GM19099 (cell line): ENCODE results near the gene C1orf116.

Experiments
- POLR2A ChIP-seq: IDR thresholded peaks from 3 replicates; pipeline ENCODE4 v1.6.1; 2011; ENCODE audit warnings: low read depth; ENCODE audit not compliant: insufficient read length; ENCODE audit errors: extremely low read depth

C1orf116 gene

DNA sequence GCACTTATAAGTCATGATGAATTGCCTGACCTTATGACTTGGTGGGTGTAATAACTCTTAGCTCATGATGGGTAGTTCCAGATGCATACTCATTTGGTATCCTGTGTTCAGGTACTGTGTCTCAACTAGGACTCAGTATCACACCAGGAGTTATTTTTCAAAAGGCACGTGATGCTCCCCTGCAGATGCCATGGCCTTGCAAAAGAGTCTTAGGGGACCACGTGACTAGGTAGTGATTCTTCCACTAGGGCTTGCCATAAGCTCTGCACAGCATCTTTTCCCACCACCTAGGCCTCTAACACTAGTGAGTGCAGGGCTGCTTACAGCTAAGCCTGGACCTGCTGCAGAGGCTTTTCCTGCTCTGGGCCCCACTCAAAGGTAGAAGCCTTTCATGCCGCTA is 58.4 kb downstream of the C1orf116 start:
- TF ChIP-seq POLR2A = no peak

GRCh38 chr1:206972728-206973127 is 59.8 kb downstream of the C1orf116 start:
- TF ChIP-seq POLR2A = no peak

DNA sequence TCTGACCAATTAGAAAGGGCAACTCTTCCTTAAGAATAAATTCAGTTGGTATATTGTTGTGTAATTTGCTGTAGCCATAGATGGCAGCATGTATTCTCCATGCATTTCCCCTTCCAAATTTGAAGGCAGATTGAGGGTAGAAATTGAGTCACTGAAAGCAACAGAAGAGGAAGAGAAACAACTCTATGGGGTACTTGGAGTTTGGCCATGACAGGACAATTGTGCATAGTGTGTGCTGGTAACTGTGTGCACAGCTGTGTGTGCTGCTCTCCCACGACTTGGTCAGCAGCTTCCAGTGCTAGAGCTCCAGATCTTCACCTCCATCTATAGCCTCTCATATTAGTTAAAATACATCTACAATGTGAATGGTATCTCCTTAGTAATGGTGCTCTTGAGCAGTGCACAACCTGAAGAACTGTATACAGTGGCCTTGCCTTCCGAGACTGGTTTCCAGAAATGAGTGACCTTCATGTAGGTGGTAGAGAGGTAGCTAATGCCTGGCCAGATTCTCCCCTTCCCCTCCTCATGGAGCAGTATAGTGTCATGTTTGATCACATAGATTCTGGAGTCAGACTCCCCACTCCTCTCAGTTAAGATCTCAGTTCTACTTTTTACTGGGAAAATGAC is 61.4 kb downstream of the C1orf116 start:
- no peak for TF ChIP-seq POLR2A

- no peak for TF ChIP-seq POLR2A
Observed at GRCh38 chr1:206970446-206970845, 62.1 kb downstream of the C1orf116 start, which contains the start of gene FCAMR. TSS of gene FCAMR (minus strand) at chr1:206970460. CDS start at chr1:206970125, 335 bp downstream.

GRCh38 chr1:206969090-206969489 is 63.5 kb downstream of the C1orf116 start:
- TF ChIP-seq POLR2A = no peak
